ENCODE measurements around the gene SCAF1. TPM values are rescaled to one million over a fixed set of nuclear protein-coding genes. Genes with fewer than 3 reads are reported as not detected.

Gene SCAF1
- total RNA-seq, 1 experiment from 2014 or later = 83.4 TPM

- H3K4me1 Mint-ChIP-seq (ENCODE audit: low read depth, unreplicated experiment) = peaks cover 10% of the 10 kb centered on the region
- Histone ChIP-seq H3K4me3 (ENCODE audit: low read depth, low read length) (no peak within 1 kb of the TSS), H3K4me1 (no peaks in the 10 kb centered on the region), H3K36me3 (ENCODE audit: control insufficient read depth, insufficient read depth, low read length) (peaks cover 3% of the 10 kb centered on the region; the same call in 1 of the 2 replicates), H3K27me3 (replicated peaks; ENCODE audit: control insufficient read depth, insufficient read depth, low read length) (no peaks in the 10 kb centered on the region), H3K9me3 (0 out of 2 replicates have a peak, but pooled peaks cover 2% of the 10 kb centered on the region)
- BruUV-seq (replicated peaks) = no TSS peak
- ChIA-PET POLR2A (interaction anchor here (0.7 kb wide), 1 partner anchor 738 kb away, joined by 5 read pairs; no protein-coding TSS in a partner anchor), CTCF (no interaction called here)
- peak in 1 of 2 experiments; percentile 63 for DNase-seq
- H3K27ac Mint-ChIP-seq (ENCODE audit: unreplicated experiment) = peak within 1 kb of the TSS; percentile 60
- H3K4me3 Mint-ChIP-seq (ENCODE audit: unreplicated experiment) = peak within 1 kb of the TSS; percentile 58
- H3K27me3 Mint-ChIP-seq (ENCODE audit: insufficient read depth, unreplicated experiment) = no peaks in the 10 kb centered on the region
- peaks cover 10% of the 10 kb centered on the region for H3K9me3 Mint-ChIP-seq (ENCODE audit: unreplicated experiment)
- H3K36me3 Mint-ChIP-seq (ENCODE audit: insufficient read depth, unreplicated experiment) = peaks cover 72% of the 10 kb centered on the region
- intact Hi-C loops (cut with micrococcal nuclease; ENCODE audit: unreplicated experiment) = no loop called here
- TF ChIP-seq, protein P1, sequence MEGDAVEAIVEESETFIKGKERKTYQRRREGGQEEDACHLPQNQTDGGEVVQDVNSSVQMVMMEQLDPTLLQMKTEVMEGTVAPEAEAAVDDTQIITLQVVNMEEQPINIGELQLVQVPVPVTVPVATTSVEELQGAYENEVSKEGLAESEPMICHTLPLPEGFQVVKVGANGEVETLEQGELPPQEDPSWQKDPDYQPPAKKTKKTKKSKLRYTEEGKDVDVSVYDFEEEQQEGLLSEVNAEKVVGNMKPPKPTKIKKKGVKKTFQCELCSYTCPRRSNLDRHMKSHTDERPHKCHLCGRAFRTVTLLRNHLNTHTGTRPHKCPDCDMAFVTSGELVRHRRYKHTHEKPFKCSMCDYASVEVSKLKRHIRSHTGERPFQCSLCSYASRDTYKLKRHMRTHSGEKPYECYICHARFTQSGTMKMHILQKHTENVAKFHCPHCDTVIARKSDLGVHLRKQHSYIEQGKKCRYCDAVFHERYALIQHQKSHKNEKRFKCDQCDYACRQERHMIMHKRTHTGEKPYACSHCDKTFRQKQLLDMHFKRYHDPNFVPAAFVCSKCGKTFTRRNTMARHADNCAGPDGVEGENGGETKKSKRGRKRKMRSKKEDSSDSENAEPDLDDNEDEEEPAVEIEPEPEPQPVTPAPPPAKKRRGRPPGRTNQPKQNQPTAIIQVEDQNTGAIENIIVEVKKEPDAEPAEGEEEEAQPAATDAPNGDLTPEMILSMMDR (IDR thresholded peaks at IDR 0.05; ENCODE audit: insufficient read depth in 1 of 2, low read depth in 1 of 2, low read length in 1 of 2, severe bottlenecking in 1 of 2, unreplicated experiment in 1 of 2) = no peak
These were observed 48.7 kb downstream of the SCAF1 start, which contains the start of gene CPT1C for GRCh38 chr19:49690656-49691242. Gene CPT1C, plus strand, starts transcription at chr19:49691116. Its CDS starts 1,137 bp downstream, at chr19:49692253.

GRCh38 chr19:49691243-49692146 is 49.5 kb downstream of the SCAF1 start:
- H3K27ac Mint-ChIP-seq (ENCODE audit: unreplicated experiment) = peak overlapping the region; percentile 60
- peaks cover 3% of the 10 kb centered on the region; the same call in 1 of the 2 replicates for H3K36me3 ChIP-seq (ENCODE audit: control insufficient read depth, insufficient read depth, low read length)

GRCh38 chr19:49692147-49692506 is 50.1 kb downstream of the SCAF1 start:
- POLR2A ChIA-PET = no interaction called here
- intact Hi-C loops (cut with micrococcal nuclease; ENCODE audit: unreplicated experiment) = no loop called here
- CTCF ChIA-PET = no interaction called here
- Mint-ChIP-seq H3K4me3 (ENCODE audit: unreplicated experiment) (no peak overlapping the region), H3K36me3 (ENCODE audit: insufficient read depth, unreplicated experiment) (peaks cover 62% of the 10 kb centered on the region), H3K4me1 (ENCODE audit: low read depth, unreplicated experiment) (peaks cover 9% of the 10 kb centered on the region), H3K9me3 (ENCODE audit: unreplicated experiment) (peaks cover 10% of the 10 kb centered on the region), H3K27ac (ENCODE audit: unreplicated experiment) (peak overlapping the region; percentile 25), H3K27me3 (ENCODE audit: insufficient read depth, unreplicated experiment) (no peaks in the 10 kb centered on the region)
- no TSS peak for BruUV-seq (replicated peaks)
- H3K27me3 ChIP-seq (replicated peaks; ENCODE audit: control insufficient read depth, insufficient read depth, low read length) = no peaks in the 10 kb centered on the region
- TF ChIP-seq, protein P1 (IDR thresholded peaks at IDR 0.05; ENCODE audit: insufficient read depth in 1 of 2, low read depth in 1 of 2, low read length in 1 of 2, severe bottlenecking in 1 of 2, unreplicated experiment in 1 of 2) = no peak
- H3K4me1 ChIP-seq = no peaks in the 10 kb centered on the region
- H3K9me3 ChIP-seq = 0 out of 2 replicates have a peak, but pooled peaks cover 2% of the 10 kb centered on the region
- no peak for DNase-seq
- no peak overlapping the region for H3K4me3 ChIP-seq (ENCODE audit: low read depth, low read length)
- H3K36me3 ChIP-seq (ENCODE audit: control insufficient read depth, insufficient read depth, low read length) = no peaks in the 10 kb centered on the region

More at GRCh38 chr19:49691243-49692146, 49.5 kb downstream of the SCAF1 start:
- intact Hi-C loops (cut with micrococcal nuclease; ENCODE audit: unreplicated experiment) = no loop called here
- CTCF ChIA-PET = no interaction called here
- peaks cover 9% of the 10 kb centered on the region for H3K4me1 Mint-ChIP-seq (ENCODE audit: low read depth, unreplicated experiment)
- no peaks in the 10 kb centered on the region for H3K27me3 ChIP-seq (replicated peaks; ENCODE audit: control insufficient read depth, insufficient read depth, low read length)
- H3K36me3 Mint-ChIP-seq (ENCODE audit: insufficient read depth, unreplicated experiment) = peaks cover 65% of the 10 kb centered on the region
- TF ChIP-seq, protein P1 (IDR thresholded peaks at IDR 0.05; ENCODE audit: insufficient read depth in 1 of 2, low read depth in 1 of 2, low read length in 1 of 2, severe bottlenecking in 1 of 2, unreplicated experiment in 1 of 2) = no peak
- no TSS peak for BruUV-seq (replicated peaks)
- 0 out of 2 replicates have a peak, but pooled peaks cover 2% of the 10 kb centered on the region for H3K9me3 ChIP-seq
- peaks cover 10% of the 10 kb centered on the region for H3K9me3 Mint-ChIP-seq (ENCODE audit: unreplicated experiment)
- H3K4me1 ChIP-seq = no peaks in the 10 kb centered on the region
- DNase-seq = no peak
- POLR2A ChIA-PET = no interaction called here
- peak overlapping the region; percentile 58 for H3K4me3 Mint-ChIP-seq (ENCODE audit: unreplicated experiment)
- no peak overlapping the region for H3K4me3 ChIP-seq (ENCODE audit: low read depth, low read length)
- no peaks in the 10 kb centered on the region for H3K27me3 Mint-ChIP-seq (ENCODE audit: insufficient read depth, unreplicated experiment)

All from Caco-2 (cell line).